Stimulated activated naive CD8-positive, alpha-beta T cell treated with anti-CD3 and anti-CD28 coated beads, Interleukin-15, Interleukin-2, amounts not matched to agents 100 ng/mL and 50 ng/mL, for 24 hours (primary cell): ENCODE measurements around the gene ST6GALNAC5.
"Not testable (repeated sequence)": the region's sequence is repeated elsewhere in the genome, so short reads cannot be mapped to it uniquely, and the experiment has no call there.

Experiments used
- H3K27ac Mint-ChIP-seq: one replicate; pipeline ENCODE4 v1.8.0; 2021; ENCODE audit warnings: mild to moderate bottlenecking, mixed read lengths
- H3K27me3 Mint-ChIP-seq: one replicate; pipeline ENCODE4 v1.8.0; 2021; ENCODE audit warnings: mixed read lengths
- H3K36me3 Mint-ChIP-seq: one replicate; pipeline ENCODE4 v1.8.0; 2021; ENCODE audit warnings: low read depth, mixed read lengths
- H3K4me1 Mint-ChIP-seq: one replicate; pipeline ENCODE4 v1.8.0; 2021; ENCODE audit warnings: low read depth, mixed read lengths
- H3K4me3 Mint-ChIP-seq: one replicate; pipeline ENCODE4 v1.8.0; 2021; ENCODE audit warnings: mild to moderate bottlenecking, mixed read lengths
- H3K9me3 Mint-ChIP-seq: one replicate; pipeline ENCODE4 v1.8.0; 2021; ENCODE audit warnings: mixed read lengths

ST6GALNAC5 gene

GRCh38 chr1:76939817-76940216 lies 72.5 kb downstream of the ST6GALNAC5 start:
- no peak overlapping the region for H3K4me3 Mint-ChIP-seq
- no peaks in the 10 kb centered on the region for H3K4me1 Mint-ChIP-seq
- no peaks in the 10 kb centered on the region for H3K9me3 Mint-ChIP-seq
- H3K36me3 Mint-ChIP-seq = no peaks in the 10 kb centered on the region
- H3K27ac Mint-ChIP-seq = no peak overlapping the region
- H3K27me3 Mint-ChIP-seq = no peaks in the 10 kb centered on the region

GRCh38 chr1:76940571-76941335 lies 73.5 kb downstream of the ST6GALNAC5 start:
- H3K9me3 Mint-ChIP-seq = no peaks in the 10 kb centered on the region
- no peaks in the 10 kb centered on the region for H3K27me3 Mint-ChIP-seq
- no peak overlapping the region for H3K4me3 Mint-ChIP-seq
- H3K4me1 Mint-ChIP-seq = no peaks in the 10 kb centered on the region
- H3K27ac Mint-ChIP-seq = no peak overlapping the region
- no peaks in the 10 kb centered on the region for H3K36me3 Mint-ChIP-seq

- H3K27ac Mint-ChIP-seq = no peak overlapping the region
- H3K4me3 Mint-ChIP-seq = no peak overlapping the region
- no peaks in the 10 kb centered on the region for H3K36me3 Mint-ChIP-seq
- H3K4me1 Mint-ChIP-seq = no peaks in the 10 kb centered on the region
- H3K27me3 Mint-ChIP-seq = no peaks in the 10 kb centered on the region
- H3K9me3 Mint-ChIP-seq = no peaks in the 10 kb centered on the region
Measured at GRCh38 chr1:76942549-76942948, 75.3 kb downstream of the ST6GALNAC5 start.

GRCh38 chr1:76944942-76945341 lies 77.7 kb downstream of the ST6GALNAC5 start:
- no peak overlapping the region for H3K4me3 Mint-ChIP-seq

GRCh38 chr1:76948846-76949245 lies 81.6 kb downstream of the ST6GALNAC5 start:
- H3K9me3 Mint-ChIP-seq = no peaks in the 10 kb centered on the region
- H3K4me3 Mint-ChIP-seq = no peak overlapping the region
- no peaks in the 10 kb centered on the region for H3K4me1 Mint-ChIP-seq
- H3K27me3 Mint-ChIP-seq = no peaks in the 10 kb centered on the region
- H3K36me3 Mint-ChIP-seq = no peaks in the 10 kb centered on the region
- no peak overlapping the region for H3K27ac Mint-ChIP-seq

More at GRCh38 chr1:76944942-76945341, 77.7 kb downstream of the ST6GALNAC5 start:
- Mint-ChIP-seq H3K36me3 (no peaks in the 10 kb centered on the region), H3K9me3 (no peaks in the 10 kb centered on the region), H3K27me3 (no peaks in the 10 kb centered on the region), H3K27ac (no peak overlapping the region), H3K4me1 (no peaks in the 10 kb centered on the region)

GRCh38 chr1:76949503-76949902 lies 82.2 kb downstream of the ST6GALNAC5 start:
- no peaks in the 10 kb centered on the region for H3K9me3 Mint-ChIP-seq
- no peak overlapping the region for H3K27ac Mint-ChIP-seq
- no peaks in the 10 kb centered on the region for H3K27me3 Mint-ChIP-seq
- no peaks in the 10 kb centered on the region for H3K4me1 Mint-ChIP-seq
- H3K36me3 Mint-ChIP-seq = no peaks in the 10 kb centered on the region
- H3K4me3 Mint-ChIP-seq = no peak overlapping the region

GRCh38 chr1:76950306-76950705 lies 83.0 kb downstream of the ST6GALNAC5 start:
- no peaks in the 10 kb centered on the region for H3K36me3 Mint-ChIP-seq
- no peaks in the 10 kb centered on the region for H3K9me3 Mint-ChIP-seq
- H3K4me3 Mint-ChIP-seq = no peak overlapping the region
- H3K4me1 Mint-ChIP-seq = no peaks in the 10 kb centered on the region
- H3K27ac Mint-ChIP-seq = no peak overlapping the region
- no peaks in the 10 kb centered on the region for H3K27me3 Mint-ChIP-seq

GRCh38 chr1:76951153-76951552 lies 83.9 kb downstream of the ST6GALNAC5 start:
- Mint-ChIP-seq H3K27ac (no peak overlapping the region), H3K9me3 (no peaks in the 10 kb centered on the region), H3K27me3 (no peaks in the 10 kb centered on the region), H3K4me3 (no peak overlapping the region), H3K4me1 (no peaks in the 10 kb centered on the region), H3K36me3 (no peaks in the 10 kb centered on the region)

GRCh38 chr1:76955652-76956051 lies 88.4 kb downstream of the ST6GALNAC5 start:
- H3K27ac Mint-ChIP-seq = no peak overlapping the region
- H3K9me3 Mint-ChIP-seq = no peaks in the 10 kb centered on the region
- H3K27me3 Mint-ChIP-seq = peaks cover 3% of the 10 kb centered on the region
- no peaks in the 10 kb centered on the region for H3K4me1 Mint-ChIP-seq
- H3K36me3 Mint-ChIP-seq = no peaks in the 10 kb centered on the region
- no peak overlapping the region for H3K4me3 Mint-ChIP-seq

GRCh38 chr1:76957961-76958360 lies 90.7 kb downstream of the ST6GALNAC5 start:
- no peaks in the 10 kb centered on the region for H3K4me1 Mint-ChIP-seq
- no peak overlapping the region for H3K27ac Mint-ChIP-seq
- no peaks in the 10 kb centered on the region for H3K36me3 Mint-ChIP-seq
- H3K27me3 Mint-ChIP-seq = peaks cover 3% of the 10 kb centered on the region
- H3K9me3 Mint-ChIP-seq = no peaks in the 10 kb centered on the region
- H3K4me3 Mint-ChIP-seq = no peak overlapping the region

GRCh38 chr1:76958828-76959227 lies 91.5 kb downstream of the ST6GALNAC5 start:
- no peaks in the 10 kb centered on the region for H3K4me1 Mint-ChIP-seq
- H3K4me3 Mint-ChIP-seq = no peak overlapping the region
- no peak overlapping the region for H3K27ac Mint-ChIP-seq
- peaks cover 3% of the 10 kb centered on the region for H3K9me3 Mint-ChIP-seq
- no peaks in the 10 kb centered on the region for H3K36me3 Mint-ChIP-seq
- H3K27me3 Mint-ChIP-seq = peaks cover 3% of the 10 kb centered on the region

- Mint-ChIP-seq H3K36me3 (no peaks in the 10 kb centered on the region), H3K4me1 (no peaks in the 10 kb centered on the region), H3K27me3 (peaks cover 3% of the 10 kb centered on the region), H3K4me3 (no peak overlapping the region), H3K27ac (no peak overlapping the region), H3K9me3 (peaks cover 3% of the 10 kb centered on the region)
Measured at GRCh38 chr1:76959556-76959955, 92.3 kb downstream of the ST6GALNAC5 start.

- H3K27ac Mint-ChIP-seq = no peak overlapping the region
- H3K36me3 Mint-ChIP-seq = no peaks in the 10 kb centered on the region
- no peak overlapping the region for H3K4me3 Mint-ChIP-seq
- peaks cover 3% of the 10 kb centered on the region for H3K27me3 Mint-ChIP-seq
- H3K4me1 Mint-ChIP-seq = no peaks in the 10 kb centered on the region
- peaks cover 8% of the 10 kb centered on the region for H3K9me3 Mint-ChIP-seq
Measured at GRCh38 chr1:76961181-76961819, 94.0 kb downstream of the ST6GALNAC5 start.

- Mint-ChIP-seq H3K9me3 (peaks cover 8% of the 10 kb centered on the region), H3K27me3 (peaks cover 3% of the 10 kb centered on the region), H3K36me3 (no peaks in the 10 kb centered on the region), H3K4me1 (no peaks in the 10 kb centered on the region), H3K4me3 (no peak overlapping the region), H3K27ac (no peak overlapping the region)
Measured at GRCh38 chr1:76961820-76962207, 94.5 kb downstream of the ST6GALNAC5 start.

GRCh38 chr1:76981267-76981666 lies 114.0 kb downstream of the ST6GALNAC5 start:
- H3K27ac Mint-ChIP-seq, H3K4me1 Mint-ChIP-seq, H3K27me3 Mint-ChIP-seq, H3K4me3 Mint-ChIP-seq, H3K9me3 Mint-ChIP-seq, H3K36me3 Mint-ChIP-seq: not testable (repeated sequence)

GRCh38 chr1:76989976-76990375 lies 122.7 kb downstream of the ST6GALNAC5 start:
- H3K27me3 Mint-ChIP-seq = peaks cover 7% of the 10 kb centered on the region
- no peaks in the 10 kb centered on the region for H3K4me1 Mint-ChIP-seq
- no peak overlapping the region for H3K4me3 Mint-ChIP-seq
- H3K9me3 Mint-ChIP-seq = no peaks in the 10 kb centered on the region
- no peaks in the 10 kb centered on the region for H3K36me3 Mint-ChIP-seq
- no peak overlapping the region for H3K27ac Mint-ChIP-seq
